Left colon (tissue), 2 donors: ENCODE results near the gene MAPK11. TPM values are rescaled to one million over a fixed set of nuclear protein-coding genes. Genes with fewer than 3 reads are reported as not detected.
"Not testable (repeated sequence)": the region's sequence is repeated elsewhere in the genome, so short reads cannot be mapped to it uniquely, and the experiment has no call there.

ENCODE experiments used
- ATAC-seq: fragments of 200-7000 bp; cut with Tn5 transposase; one replicate; pipeline ENCODE4 v1.9.1; 2020; ENCODE audit warnings: mild to moderate bottlenecking, moderate library complexity
- DNase-seq, 2 donors: peaks; one replicate each; pipeline ENCODE4 v3.0.0-alpha.2; 2020
- intact Hi-C, 2 donors: fragments of 100-400 bp; cut with DNase I in 1 of 2; cut with micrococcal nuclease in 1 of 2; formaldehyde crosslinking; loops; one replicate each; pipeline versions ENCODE4 v1.11.2 to v1.14.0; 2022; cut with DNase I, micrococcal nuclease
- total RNA-seq, 2 donors: library from RNA; stranded (reverse); fragmentation: NEBNext Ultra II Directional; extraction: Animal tissue kit (Norgen Biotek cat#: 25700); gene quantifications; one replicate each; pipeline ENCODE4 v1.2.1, GENCODE V29; 2021
- donor health status: DM: no; HTN: no; CAD: no.
- donor health status: DM: yes; HTN: yes; CAD: no.

MAPK11 gene
- total RNA-seq, 2 donors from 2014 or later, result 1.2 to 1.9 TPM

DNA sequence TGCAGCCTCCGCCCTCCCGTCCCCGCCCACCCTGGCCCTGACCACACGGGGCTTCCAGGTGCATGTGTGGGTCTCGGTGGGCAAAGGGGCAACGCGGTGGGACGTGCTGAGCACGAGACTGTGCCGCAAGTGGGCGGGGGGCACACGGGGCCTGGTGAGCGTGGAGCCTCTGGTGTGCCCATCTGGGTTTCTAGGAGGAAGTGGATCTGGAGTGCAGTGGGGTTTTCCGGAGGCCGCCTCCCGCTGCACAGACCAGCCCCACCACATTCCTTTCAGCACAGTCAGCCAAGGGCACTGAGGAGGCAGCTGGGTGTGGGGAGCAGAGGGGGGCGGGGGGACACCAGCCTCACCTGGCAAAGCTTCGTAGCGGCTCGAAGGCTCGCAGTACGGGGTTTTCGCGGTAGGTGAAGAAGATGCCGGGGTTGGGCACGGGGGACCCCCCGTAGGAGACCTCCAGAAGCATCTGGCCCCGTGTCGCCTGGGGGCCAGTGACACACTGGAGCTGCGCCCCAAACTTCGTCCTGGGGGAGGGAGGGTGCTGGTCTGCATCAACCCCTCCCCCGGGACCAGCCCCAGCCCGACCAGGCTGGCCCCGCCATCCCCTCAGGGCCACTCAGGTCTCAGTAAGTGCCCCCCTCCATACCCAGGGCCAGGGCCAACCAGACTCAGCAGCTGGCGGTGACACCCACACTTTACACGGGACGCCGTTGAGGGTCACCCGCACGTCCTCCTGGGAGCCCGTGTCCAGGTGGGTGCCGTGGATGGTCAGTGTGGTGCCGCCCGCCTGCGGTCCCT, 12.4 kb upstream of the MAPK11 start:
- peak in 1 of 2 donors; percentile 68 for DNase-seq
- intact Hi-C loops, result no loop called here
- peak; percentile 30 for ATAC-seq

DNA sequence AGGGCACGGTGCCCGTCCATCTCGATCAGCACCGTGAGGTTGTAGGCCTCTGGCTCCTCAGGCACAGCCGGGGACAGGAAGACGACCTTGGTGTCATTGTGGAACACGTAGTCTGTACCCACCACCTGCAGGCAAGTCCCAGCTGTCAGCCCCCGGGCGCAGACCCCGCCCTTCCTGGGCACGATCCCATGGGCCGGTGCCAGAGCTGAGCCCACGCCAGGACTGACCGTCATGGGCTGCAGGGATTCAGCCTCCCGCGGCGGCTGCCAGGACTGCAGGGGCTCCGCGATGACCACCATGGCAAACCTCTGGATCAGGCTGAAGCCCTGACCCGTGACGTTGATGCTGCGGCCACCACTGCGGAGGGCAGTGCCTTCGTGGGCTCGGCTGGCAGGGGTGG, 11.8 kb upstream of the MAPK11 start:
- DNase-seq, result no peak
- intact Hi-C loops, result no loop called here
- ATAC-seq, result no peak

DNA sequence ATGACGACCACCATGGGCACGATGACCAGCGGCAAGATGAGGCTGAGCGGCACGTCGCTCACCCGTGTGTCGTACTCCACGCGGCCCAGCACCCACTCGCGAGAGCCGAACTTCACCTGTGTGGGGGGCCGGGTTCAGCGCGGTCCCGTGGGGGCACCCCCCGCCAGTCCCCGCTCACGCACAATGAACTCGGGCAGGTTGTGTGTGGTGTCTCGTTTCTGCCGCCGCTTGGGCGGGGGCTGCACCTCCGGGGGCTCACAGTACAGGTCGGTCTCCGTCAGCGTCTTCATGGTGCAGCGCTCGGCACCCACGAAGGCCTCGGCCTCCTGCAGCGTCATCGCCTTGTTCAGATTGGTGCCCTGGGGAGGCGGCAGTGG, 11.2 kb upstream of the MAPK11 start:
- ATAC-seq, result no peak
- intact Hi-C loops, result no loop called here
- DNase-seq, result no peak

DNA sequence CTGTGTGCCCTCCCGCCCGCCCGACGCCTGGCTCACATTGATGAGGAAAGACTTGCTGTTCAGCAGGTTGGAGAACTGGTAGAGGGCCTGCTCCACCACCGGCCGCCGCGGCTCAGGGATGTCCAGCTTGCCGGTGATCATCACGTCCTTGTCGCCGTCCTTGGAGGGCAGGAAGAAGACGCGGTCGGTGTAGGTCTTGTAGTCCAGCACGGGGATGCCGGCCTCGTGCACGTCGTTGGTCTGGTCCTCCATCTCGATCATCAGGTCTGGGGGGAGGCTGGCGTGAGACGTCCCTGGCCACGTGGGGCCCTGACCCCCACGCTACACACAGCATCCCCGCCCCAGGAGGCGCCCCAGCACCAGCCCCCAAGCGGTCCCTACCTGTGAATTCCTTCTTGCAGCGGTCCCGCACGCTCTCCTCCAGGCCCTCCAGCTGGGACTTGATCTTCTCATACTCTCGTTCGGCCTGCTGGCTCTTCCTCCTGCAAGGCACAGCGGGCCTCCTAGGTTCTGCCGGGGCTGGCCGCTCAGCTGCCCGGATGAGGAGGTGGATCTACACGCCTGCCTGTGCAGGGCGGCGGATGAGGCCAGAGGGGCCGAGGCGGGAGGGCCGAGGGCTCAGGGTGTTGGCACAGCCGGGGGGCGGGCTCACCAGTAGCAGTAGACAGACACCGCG, 10.7 kb upstream of the MAPK11 start:
- ATAC-seq, result no peak
- intact Hi-C loops, result no loop called here

DNA sequence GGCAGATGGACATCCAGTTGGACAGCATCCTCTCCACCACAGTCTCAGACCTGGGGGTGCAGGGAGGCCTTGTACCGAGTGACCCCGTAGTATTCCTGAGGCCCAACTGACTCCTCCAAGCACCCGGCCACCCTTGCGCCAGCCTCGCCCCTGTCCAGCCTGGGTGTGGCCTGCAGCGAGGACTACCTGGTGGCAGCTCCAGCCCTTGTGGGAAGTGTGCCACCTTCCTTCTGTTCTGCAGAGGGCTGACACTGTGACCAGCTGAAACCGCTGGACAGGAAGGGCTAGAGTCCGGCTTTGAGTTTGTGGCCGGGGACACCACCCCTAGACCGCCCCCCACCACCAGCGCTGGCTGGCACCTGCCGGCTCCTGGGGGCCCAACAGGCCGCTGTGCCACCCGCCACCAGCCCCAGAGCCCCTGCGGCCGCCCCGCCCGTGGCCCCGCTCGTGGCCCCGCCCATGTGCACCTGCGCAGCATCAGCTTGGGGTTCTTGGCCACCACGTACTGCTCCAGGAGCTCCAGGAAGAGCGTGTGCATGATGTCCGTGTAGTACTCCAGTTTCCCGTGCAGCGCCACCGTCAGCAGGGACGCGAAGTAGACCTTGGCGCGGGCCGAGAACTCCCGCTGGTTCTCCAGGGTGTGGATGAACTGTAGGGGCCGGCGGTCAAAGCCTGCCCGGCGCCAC, 10.0 kb upstream of the MAPK11 start:
- no peak for DNase-seq
- no peak for ATAC-seq
- intact Hi-C loops, result no loop called here

More for the DNA sequence above, 10.7 kb upstream of the MAPK11 start:
- no peak for DNase-seq

DNA sequence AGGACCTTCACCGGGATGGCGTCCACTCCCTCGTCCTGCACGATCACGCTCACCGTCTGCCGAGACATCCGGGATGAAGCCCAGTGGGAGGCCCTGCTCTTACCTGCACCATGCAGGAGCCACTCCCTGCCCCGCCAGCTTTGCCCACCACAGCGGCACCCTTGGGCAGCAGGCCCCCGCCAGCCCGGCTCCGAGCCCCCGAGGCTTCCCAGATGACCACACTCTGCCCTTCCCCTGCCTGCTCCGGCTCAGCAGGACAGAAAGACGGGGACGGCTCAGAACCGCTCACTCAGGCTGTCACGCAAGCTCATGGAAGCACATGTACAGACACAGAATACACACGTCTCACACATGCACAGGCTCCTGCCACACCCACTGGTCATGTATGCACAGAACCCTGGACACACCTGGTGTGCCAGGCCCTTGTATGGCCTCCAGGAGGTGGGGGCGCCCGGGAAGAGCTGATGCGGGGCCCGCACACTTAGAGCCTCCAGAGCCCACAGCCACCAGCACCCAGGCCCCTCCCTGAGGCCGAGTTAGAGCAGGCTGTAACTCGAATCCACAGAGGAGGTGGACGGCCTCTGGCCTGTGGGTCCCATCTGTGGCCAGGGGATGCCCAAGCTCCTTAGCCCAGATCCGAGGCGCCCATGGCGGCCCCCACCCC, 8.9 kb upstream of the MAPK11 start:
- DNase-seq, result no peak
- intact Hi-C loops, result loop anchor here (5.0 to 10.0 kb wide), 2 partner anchors 43 to 46 kb away; partner anchors contain the start of gene DENND6B (in 1 of the 2)
- ATAC-seq, result no peak

DNA sequence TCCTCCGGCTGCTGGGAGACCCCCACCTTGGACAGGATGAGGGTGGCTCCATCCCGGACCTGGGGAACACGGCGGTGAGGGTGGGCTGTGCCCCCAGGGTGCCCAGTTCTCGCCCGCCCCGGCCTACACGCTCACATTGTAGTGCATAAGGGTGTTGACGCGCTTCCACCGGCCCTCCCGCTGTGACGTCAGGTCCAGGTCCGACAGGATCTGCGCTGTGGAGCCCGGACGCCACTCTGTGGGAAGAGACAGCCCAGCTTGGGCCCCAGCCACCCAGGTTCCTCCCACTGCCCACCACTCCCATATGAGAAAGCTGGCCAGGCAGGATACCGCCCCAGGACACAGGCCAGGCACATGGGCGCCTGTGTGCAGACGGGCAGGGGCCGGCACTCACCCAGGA, 8.3 kb upstream of the MAPK11 start:
- intact Hi-C loops, result loop anchor here (5.0 to 10.0 kb wide), 2 partner anchors 44 to 46 kb away; partner anchors contain the start of gene DENND6B (in 1 of the 2)
- DNase-seq, result no peak

DNA sequence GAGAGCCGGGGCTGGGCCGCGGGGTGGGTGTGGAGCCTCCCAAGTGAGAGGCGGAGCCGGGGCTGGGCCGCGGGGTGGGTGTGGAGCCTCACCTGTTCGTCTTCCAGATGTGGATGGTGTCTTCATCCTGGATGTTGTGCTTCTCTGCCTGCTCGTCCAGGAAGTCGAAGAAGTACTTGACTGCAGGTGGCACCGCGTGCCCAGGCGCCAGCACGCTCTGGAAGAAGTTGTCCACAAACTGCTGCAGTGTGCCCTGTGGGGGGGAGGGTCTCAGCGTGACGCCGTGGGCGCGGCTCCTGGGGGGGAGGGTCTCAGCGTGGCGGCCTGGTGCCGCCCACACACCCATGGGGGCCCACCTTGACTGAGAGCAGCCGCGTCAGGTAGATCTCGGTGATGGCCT, 7.6 kb upstream of the MAPK11 start:
- DNase-seq (no peak), ATAC-seq (peak; percentile 19)
- intact Hi-C loops, result loop anchor here (5.0 to 10.0 kb wide), 2 partner anchors 45 to 47 kb away; partner anchors contain the start of gene DENND6B (in 1 of the 2)

More for the DNA sequence above, 8.3 kb upstream of the MAPK11 start:
- ATAC-seq, result no peak

DNA sequence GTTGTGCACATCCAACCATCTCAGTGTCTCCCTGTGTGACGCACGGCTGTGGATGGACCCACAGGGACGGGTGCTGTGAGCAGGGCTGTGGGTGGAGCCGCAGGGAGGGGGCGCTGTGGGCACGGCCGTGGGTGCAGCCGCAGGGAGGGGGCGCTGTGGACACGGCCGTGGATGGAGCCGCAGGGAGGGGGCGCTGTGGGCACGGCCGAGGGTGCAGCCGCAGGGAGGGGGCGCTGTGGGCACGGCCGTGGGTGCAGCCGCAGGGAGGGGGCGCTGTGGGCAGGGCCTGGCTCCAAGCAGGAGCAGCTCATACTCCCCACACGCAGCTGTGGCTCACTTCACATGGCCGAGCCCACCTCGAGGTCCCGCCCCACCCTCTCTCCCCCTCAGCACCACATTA, 6.0 kb upstream of the MAPK11 start:
- intact Hi-C loops, result loop anchor here (5.0 to 10.0 kb wide), 2 partner anchors 46 to 49 kb away; partner anchors contain the start of gene DENND6B (in 1 of the 2)
- ATAC-seq (peak; percentile 62), DNase-seq (peak; percentile 65 to 71)

DNA sequence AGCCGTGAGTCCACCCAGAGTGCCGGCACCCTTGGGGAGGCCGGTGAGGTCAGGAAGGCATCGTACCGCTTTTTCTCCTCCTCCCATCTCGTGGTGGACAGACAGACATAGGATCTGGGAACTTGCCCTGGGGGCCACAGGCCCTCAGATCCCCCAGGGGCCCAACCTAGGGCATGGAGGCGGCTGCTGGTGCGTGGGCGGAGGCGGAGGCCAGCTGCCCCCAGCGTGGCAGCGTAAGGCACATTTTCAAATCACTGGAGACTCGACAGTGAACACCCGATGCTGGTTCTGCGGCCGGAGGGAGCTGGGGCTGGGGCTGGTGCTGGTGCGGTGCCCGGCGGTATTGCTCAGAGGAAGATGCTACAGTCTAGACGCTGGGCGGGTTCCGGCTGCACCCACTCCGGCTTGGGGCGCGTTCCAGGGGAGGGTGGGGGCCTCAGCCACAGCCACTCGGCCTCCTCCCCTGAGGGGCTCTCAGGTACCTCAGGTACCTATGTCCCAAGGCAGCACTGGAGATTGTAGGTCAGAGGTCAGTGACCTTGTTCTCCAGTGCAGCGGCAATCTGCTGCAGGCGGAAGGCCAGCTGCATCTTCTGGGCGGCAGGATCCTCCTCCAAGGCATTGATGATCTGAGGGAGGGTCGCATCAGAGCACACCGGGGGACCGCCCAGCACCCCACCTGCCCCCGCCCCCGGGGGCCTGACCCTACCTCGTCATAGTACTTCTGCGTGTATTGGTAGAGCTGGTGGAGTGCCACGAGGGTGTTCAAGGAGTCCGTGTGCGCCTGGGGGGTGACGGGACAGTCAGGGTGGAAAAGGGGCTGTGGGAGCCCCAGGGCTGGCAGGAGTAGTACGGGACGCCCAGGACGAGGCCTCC, 5.2 kb upstream of the MAPK11 start:
- ATAC-seq, result no peak
- intact Hi-C loops, result loop anchor here (5.0 to 10.0 kb wide), 2 partner anchors 47 to 49 kb away; partner anchors contain the start of gene DENND6B (in 1 of the 2)
- DNase-seq, result no peak

DNA sequence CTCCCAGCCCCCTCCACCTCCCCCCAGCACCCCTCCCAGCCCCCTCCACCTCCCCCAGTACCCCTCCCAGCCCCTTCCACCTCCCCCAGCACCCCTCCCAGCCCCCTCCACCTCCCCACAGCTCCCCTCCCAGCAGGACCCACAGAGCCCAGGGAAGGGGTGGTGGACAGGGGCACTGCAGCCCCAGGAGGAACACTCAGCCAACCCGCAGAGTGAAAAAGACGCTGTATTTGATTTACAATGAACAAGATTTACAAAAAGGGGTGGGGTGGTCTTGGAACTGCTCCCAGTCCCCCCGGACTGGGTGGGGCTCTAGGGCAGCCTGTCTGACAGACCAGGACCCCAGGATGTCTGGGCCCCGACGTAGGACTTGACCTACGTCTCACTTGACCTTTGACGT, 4.6 kb upstream of the MAPK11 start:
- DNase-seq, result no peak
- no peak for ATAC-seq
- intact Hi-C loops, result loop anchor here (5.0 to 10.0 kb wide), 2 partner anchors 48 to 50 kb away; partner anchors contain the start of gene DENND6B (in 1 of the 2)

DNA sequence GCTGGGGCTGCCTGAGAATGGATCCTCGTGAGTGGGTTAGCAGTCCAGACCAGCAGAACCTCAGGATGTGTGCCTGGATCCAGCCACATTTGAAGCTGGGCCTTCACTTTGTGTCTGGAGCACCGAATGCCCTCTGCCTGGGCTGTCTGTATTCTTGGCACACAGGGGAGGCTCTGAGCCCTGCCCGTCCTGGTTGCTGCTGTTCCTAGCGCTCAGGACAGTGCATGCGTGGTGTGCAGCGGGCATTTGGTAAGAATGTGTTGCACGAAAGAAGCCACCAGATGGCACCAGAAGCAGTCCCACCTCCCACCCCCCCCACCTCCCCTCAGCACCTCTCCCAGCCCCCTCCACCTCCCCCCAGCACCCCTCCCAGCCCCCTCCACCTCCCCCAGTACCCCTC, 4.1 kb upstream of the MAPK11 start:
- ATAC-seq (no peak), DNase-seq (peak in 1 of 2 donors; percentile 55)
- intact Hi-C loops, result loop anchor here in 1 of 2 donors (10.0 kb wide), 1 partner anchor 50 kb away; the partner anchor contains the start of gene DENND6B

DNA sequence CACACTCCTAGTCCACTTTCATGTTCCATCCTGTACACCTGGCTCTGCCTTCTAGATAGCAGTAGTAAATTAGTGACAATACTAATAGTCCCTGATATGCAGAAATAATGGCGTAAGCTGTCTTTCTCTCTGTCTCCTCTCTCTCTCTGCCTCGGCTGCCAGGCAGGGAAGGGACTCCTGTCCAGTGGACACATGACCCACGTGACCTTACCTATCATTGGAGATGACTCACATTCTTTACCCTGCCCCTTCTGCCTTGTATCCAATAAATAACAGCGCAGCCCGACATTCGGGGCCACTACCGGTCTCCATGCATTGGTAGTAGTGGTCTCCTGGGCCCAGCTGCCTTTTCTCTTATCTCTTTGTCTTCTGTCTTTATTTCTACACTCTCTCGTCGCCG, 3.6 kb upstream of the MAPK11 start:
- ATAC-seq, DNase-seq: not testable (repeated sequence)
- intact Hi-C loops, result loop anchor here in 1 of 2 donors (10.0 kb wide), 1 partner anchor 51 kb away; the partner anchor contains the start of gene DENND6B

DNA sequence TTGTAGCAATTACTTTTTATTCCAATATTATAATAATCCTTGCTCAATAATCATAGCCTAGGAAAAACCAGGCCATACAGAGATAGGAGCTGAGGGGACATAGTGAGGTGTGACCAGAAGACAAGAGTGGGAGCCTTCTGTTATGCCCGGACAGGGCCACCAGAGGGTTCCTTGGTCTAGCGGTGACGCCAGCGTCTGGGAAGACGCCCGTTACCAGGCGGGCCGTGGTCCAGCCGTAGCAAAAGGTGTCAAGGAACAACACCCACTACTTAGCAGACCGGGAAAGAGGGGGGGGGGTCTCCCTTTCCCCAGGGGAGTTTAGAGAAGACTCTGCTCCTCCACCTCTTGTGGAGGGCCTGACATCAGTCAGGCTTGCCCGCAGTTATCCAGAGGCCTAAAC, 3.2 kb upstream of the MAPK11 start:
- intact Hi-C loops, result loop anchor here in 1 of 2 donors (10.0 kb wide), 1 partner anchor 51 kb away; the partner anchor contains the start of gene DENND6B
- ATAC-seq, DNase-seq: not testable (repeated sequence)

DNA sequence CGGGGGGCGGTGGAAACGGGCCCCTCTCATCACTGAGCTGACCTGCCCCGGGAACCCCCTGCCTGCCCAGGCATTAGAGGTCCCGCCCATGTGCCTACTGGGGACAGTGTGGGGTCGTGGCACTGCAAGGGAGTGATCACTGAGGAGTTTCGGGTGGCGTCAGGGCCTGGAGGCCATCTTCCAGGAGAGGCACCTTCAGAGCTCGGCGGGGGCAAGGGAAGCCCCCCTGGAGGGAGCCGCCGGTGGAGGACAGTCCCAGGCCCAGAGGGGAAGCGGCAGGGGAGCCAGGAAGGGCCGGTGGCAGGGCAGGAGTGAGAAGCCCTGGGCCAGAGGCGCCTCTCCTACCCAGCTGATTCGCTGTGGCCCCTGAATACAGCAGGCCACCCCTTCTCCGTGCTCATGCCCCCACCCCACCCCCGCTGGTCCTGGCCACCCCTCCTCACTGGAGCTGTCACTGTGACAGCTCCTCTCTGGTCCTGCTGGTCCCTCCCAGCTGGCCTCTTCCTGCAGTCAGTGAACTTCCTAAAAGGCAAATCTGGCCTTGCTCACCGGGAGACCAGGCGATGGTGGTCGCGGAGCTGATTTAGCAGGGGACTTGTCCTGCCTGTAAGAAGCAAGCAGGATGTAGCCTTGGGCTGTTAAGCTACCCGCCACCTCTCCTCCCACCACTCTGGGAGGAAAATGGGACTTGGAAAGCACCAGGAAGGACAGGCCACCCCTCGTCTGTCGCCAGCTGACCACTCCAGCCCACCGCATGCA, 2.0 kb upstream of the MAPK11 start:
- ATAC-seq, result no peak
- no peak for DNase-seq
- intact Hi-C loops, result loop anchor here in 1 of 2 donors (10.0 kb wide), 1 partner anchor 53 kb away; the partner anchor contains the start of gene DENND6B

DNA sequence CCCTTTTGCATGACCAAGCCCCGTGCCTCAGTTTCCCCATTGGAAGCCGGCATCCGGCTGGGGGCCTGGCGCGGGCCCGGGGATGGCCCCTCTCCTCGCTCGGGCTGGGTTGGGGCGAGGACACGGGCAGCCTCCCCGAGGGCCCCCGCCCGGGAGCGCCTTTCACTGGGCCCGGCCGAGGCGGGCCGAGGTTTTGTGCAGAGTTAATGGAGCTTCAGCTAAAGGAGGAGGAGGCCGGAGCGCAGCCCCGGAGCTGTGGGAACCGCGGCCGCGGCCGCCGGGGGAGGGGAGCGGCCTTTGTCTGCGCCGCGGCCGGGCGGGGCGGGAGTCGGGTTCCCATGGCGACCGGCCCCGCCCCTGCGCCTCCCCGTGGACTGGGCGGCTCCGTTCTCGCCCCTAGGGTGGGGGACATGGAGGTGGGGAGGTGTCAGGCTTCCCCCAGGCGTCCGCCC, 1.4 kb upstream of the MAPK11 start:
- DNase-seq (peak in 1 of 2 donors; percentile 82), ATAC-seq (peak; percentile 64)
- intact Hi-C loops, result loop anchor here in 1 of 2 donors (10.0 kb wide), 1 partner anchor 53 kb away; the partner anchor contains the start of gene DENND6B
